SK-N-SH treated with all-trans-retinoic acid at 6 μM for 48 hours (cell line): ENCODE results near the gene LGR4.

Experiments used
- ATAC-seq: fragments of 200-7000 bp; cut with Tn5 transposase; 3 replicates; pipeline ENCODE4 v1.9.1; 2020; ENCODE audit warnings: mild to moderate bottlenecking, moderate library complexity
- ARNTL ChIP-seq: fragments of 450-650 bp; formaldehyde crosslinking; IDR thresholded peaks from 2 replicates; pipeline ENCODE4 v1.5.0; 2020; ENCODE audit warnings: low read depth, mild to moderate bottlenecking, moderate library complexity, borderline replicate concordance
- BACH2 ChIP-seq: fragments of 250-450 bp; sonication (Bioruptor Pico); IDR thresholded peaks from 2 replicates; pipeline ENCODE4 v1.9.0; 2021; ENCODE audit warnings: mild to moderate bottlenecking, borderline replicate concordance
- CREB5 ChIP-seq: fragments of 250-450 bp; sonication (Bioruptor Pico); IDR thresholded peaks from 2 replicates; pipeline ENCODE4 v1.5.1; 2020; ENCODE audit warnings: low read depth, mild to moderate bottlenecking, moderate library complexity
- CSDC2 ChIP-seq: fragments of 250-450 bp; sonication (Bioruptor Pico); IDR thresholded peaks from 2 replicates; pipeline ENCODE4 v1.5.0; 2020; ENCODE audit warnings: mild to moderate bottlenecking, moderate library complexity
- ESRRG ChIP-seq: fragments of 250-450 bp; sonication (Bioruptor Pico); IDR thresholded peaks from 2 replicates; pipeline ENCODE4 v1.6.1; 2021; ENCODE audit warnings: mild to moderate bottlenecking
- GLIS3 ChIP-seq: fragments of 250-450 bp; sonication (Bioruptor Pico); IDR thresholded peaks from 2 replicates; pipeline ENCODE4 v1.5.0; 2020; ENCODE audit warnings: mild to moderate bottlenecking, moderate library complexity
- ISL1 ChIP-seq: fragments of 250-450 bp; sonication (Bioruptor Pico); IDR thresholded peaks from 2 replicates; pipeline ENCODE4 v2.1.2; 2022; ENCODE audit warnings: mild to moderate bottlenecking, moderate library complexity
- OSR1 ChIP-seq: fragments of 250-450 bp; sonication (Bioruptor Pico); IDR thresholded peaks from 2 replicates; pipeline ENCODE4 v1.8.0; 2022; ENCODE audit warnings: moderate library complexity, mild to moderate bottlenecking, inconsistent platforms
- PPARA ChIP-seq: fragments of 250-450 bp; sonication (Bioruptor Pico); IDR thresholded peaks from 2 replicates; pipeline ENCODE4 v1.5.0; 2020; ENCODE audit warnings: mild to moderate bottlenecking, borderline replicate concordance
- SNAI2 ChIP-seq: fragments of 250-450 bp; sonication (Bioruptor Pico); IDR thresholded peaks from 2 replicates; pipeline ENCODE4 v1.5.0; 2020; ENCODE audit warnings: mild to moderate bottlenecking, moderate library complexity
- TCF4 ChIP-seq: fragments of 250-450 bp; sonication (Bioruptor Pico); IDR thresholded peaks from 2 replicates; pipeline ENCODE4 v1.8.0; 2021; ENCODE audit warnings: mild to moderate bottlenecking, moderate library complexity, borderline replicate concordance
- TOX ChIP-seq: fragments of 250-450 bp; sonication (Bioruptor Pico); IDR thresholded peaks from 2 replicates; pipeline ENCODE4 v1.8.0; 2021; ENCODE audit warnings: mild to moderate bottlenecking, moderate library complexity, borderline replicate concordance
- TSHZ2 ChIP-seq: fragments of 250-450 bp; sonication (Bioruptor Pico); IDR thresholded peaks from 2 replicates; pipeline ENCODE4 v1.5.0; 2020; ENCODE audit warnings: mild to moderate bottlenecking, moderate library complexity
- ZC3H10 ChIP-seq: fragments of 250-450 bp; sonication (Bioruptor Pico); IDR thresholded peaks from 2 replicates; pipeline ENCODE4 v1.5.1; 2021; ENCODE audit warnings: mild to moderate bottlenecking, moderate library complexity
- ZFP3 ChIP-seq: fragments of 250-450 bp; sonication (Bioruptor Pico); IDR thresholded peaks from 2 replicates; pipeline ENCODE4 v1.5.0; 2020; ENCODE audit warnings: mild to moderate bottlenecking, moderate library complexity
- ZFP30 ChIP-seq: fragments of 450-650 bp; formaldehyde crosslinking; IDR thresholded peaks from 2 replicates; pipeline ENCODE4 v1.5.0; 2022; ENCODE audit warnings: mild to moderate bottlenecking, moderate library complexity
- ZNF565 ChIP-seq: fragments of 450-650 bp; formaldehyde crosslinking; conservative IDR thresholded peaks from 2 replicates; pipeline ENCODE4 v1.5.0; 2020; ENCODE audit warnings: low read depth, mild to moderate bottlenecking, moderate library complexity
- ZNF8 ChIP-seq: fragments of 450-650 bp; formaldehyde crosslinking; IDR thresholded peaks from 2 replicates; pipeline ENCODE4 v1.5.0; 2020; ENCODE audit warnings: mild to moderate bottlenecking, moderate library complexity
- TF ChIP-seq, protein P1 (sequence below): fragments of 250-450 bp; sonication (Bioruptor Pico); IDR thresholded peaks from 2 replicates; pipeline ENCODE4 v1.5.1; 2021; ENCODE audit warnings: mild to moderate bottlenecking, moderate library complexity
- TF ChIP-seq, protein P2 (sequence below): fragments of 250-450 bp; sonication (Bioruptor Pico); IDR thresholded peaks from 2 replicates; pipeline ENCODE4 v1.8.0; 2021; ENCODE audit warnings: low read depth, mild to moderate bottlenecking, moderate library complexity, borderline replicate concordance

LGR4 gene

DNA sequence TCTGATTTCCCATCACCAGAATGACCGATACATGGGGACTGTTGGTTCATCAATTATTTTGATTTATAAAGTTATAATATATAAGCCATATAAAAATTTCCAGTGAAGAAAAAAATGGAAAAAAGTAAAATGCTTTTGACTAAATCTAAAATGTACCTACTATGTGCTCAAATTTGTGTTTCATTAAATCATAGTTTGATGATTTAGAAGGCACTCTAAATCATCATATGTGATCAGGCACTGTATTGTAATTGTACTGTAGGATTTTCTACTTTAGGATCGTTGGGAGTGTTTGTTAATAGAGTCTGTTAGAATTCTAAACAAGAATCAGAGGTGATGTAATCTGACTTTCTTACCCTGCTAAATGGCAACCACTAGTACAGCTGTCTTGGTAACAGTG, 31.6 kb upstream of the LGR4 start:
- ATAC-seq: no peak
- no peak for TF ChIP-seq ZNF8 (CRISPR knock-in tag)
- no peak for TF ChIP-seq SNAI2 (CRISPR knock-in tag)

GRCh38 chr11:27501100-27501499, 28.5 kb upstream of the LGR4 start:
- no peak for ATAC-seq
- TF ChIP-seq TOX (CRISPR knock-in tag) (no peak), PPARA (no peak), SNAI2 (CRISPR knock-in tag) (no peak), ESRRG (CRISPR knock-in tag) (no peak), TCF4 (CRISPR knock-in tag) (no peak), ZC3H10 (no peak), OSR1 (CRISPR knock-in tag) (no peak), GLIS3 (CRISPR knock-in tag) (no peak), CSDC2 (CRISPR knock-in tag) (no peak), ZFP30 (CRISPR knock-in tag) (no peak)
- TF ChIP-seq, protein P1, sequence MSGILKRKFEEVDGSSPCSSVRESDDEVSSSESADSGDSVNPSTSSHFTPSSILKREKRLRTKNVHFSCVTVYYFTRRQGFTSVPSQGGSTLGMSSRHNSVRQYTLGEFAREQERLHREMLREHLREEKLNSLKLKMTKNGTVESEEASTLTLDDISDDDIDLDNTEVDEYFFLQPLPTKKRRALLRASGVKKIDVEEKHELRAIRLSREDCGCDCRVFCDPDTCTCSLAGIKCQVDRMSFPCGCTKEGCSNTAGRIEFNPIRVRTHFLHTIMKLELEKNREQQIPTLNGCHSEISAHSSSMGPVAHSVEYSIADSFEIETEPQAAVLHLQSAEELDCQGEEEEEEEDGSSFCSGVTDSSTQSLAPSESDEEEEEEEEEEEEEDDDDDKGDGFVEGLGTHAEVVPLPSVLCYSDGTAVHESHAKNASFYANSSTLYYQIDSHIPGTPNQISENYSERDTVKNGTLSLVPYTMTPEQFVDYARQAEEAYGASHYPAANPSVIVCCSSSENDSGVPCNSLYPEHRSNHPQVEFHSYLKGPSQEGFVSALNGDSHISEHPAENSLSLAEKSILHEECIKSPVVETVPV (CRISPR knock-in tag): no peak

DNA sequence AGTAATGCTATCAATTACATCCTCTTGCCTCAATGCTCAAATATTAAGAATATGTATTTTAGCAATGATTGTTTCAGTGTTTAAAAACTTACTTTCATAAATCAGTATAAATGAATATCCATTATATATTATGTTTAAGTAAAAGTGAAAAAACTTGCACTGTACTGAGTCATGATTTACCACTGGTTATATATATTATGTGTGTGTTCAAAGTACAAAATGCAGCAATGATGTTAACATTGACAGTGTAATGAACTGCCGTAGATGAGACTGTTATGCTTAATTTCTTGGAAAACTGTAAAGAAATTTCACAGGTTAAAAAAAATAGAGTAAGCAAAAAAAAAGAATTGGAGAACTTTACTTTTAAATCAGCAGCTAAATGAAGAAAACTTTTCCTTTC, 25.3 kb upstream of the LGR4 start:
- ATAC-seq: no peak
- TF ChIP-seq TOX (CRISPR knock-in tag) (no peak), CSDC2 (CRISPR knock-in tag) (no peak)

- ATAC-seq: peak; percentile 67
These were observed 24.8 kb upstream of the LGR4 start for GRCh38 chr11:27497284-27497866.

GRCh38 chr11:27496461-27496860, 23.9 kb upstream of the LGR4 start:
- no peak for ATAC-seq
- TF ChIP-seq CREB5 (no peak), PPARA (no peak), ZFP30 (CRISPR knock-in tag) (no peak), ZC3H10 (no peak)

More at GRCh38 chr11:27497284-27497866, 24.8 kb upstream of the LGR4 start:
- TF ChIP-seq TOX (CRISPR knock-in tag) (no peak), ZNF565 (no peak), PPARA (no peak), ESRRG (CRISPR knock-in tag) (no peak)
- TF ChIP-seq, all 23 proteins: peak for 0

- ATAC-seq: no peak
- TF ChIP-seq ESRRG (CRISPR knock-in tag): no peak
- no peak for TF ChIP-seq TCF4 (CRISPR knock-in tag)
- TF ChIP-seq CSDC2 (CRISPR knock-in tag): no peak
- no peak for TF ChIP-seq TOX (CRISPR knock-in tag)
- TF ChIP-seq ARNTL (CRISPR knock-in tag): no peak
- TF ChIP-seq, protein P2, sequence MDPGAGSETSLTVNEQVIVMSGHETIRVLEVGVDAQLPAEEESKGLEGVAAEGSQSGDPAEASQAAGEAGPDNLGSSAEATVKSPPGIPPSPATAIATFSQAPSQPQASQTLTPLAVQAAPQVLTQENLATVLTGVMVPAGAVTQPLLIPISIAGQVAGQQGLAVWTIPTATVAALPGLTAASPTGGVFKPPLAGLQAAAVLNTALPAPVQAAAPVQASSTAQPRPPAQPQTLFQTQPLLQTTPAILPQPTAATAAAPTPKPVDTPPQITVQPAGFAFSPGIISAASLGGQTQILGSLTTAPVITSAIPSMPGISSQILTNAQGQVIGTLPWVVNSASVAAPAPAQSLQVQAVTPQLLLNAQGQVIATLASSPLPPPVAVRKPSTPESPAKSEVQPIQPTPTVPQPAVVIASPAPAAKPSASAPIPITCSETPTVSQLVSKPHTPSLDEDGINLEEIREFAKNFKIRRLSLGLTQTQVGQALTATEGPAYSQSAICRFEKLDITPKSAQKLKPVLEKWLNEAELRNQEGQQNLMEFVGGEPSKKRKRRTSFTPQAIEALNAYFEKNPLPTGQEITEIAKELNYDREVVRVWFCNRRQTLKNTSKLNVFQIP (CRISPR knock-in tag): no peak
- TF ChIP-seq BACH2 (CRISPR knock-in tag): no peak
- TF ChIP-seq ISL1 (CRISPR knock-in tag): no peak
- no peak for TF ChIP-seq GLIS3 (CRISPR knock-in tag)
- no peak for TF ChIP-seq SNAI2 (CRISPR knock-in tag)
- no peak for TF ChIP-seq ZC3H10
- no peak for TF ChIP-seq ZNF8 (CRISPR knock-in tag)
- no peak for TF ChIP-seq TSHZ2 (CRISPR knock-in tag)
- TF ChIP-seq ZFP3 (CRISPR knock-in tag): no peak
- TF ChIP-seq CREB5: no peak
These were observed 23.2 kb upstream of the LGR4 start for GRCh38 chr11:27495710-27496300.
